Activated T-helper 9 cell treated with anti-CD3 and anti-CD28 coated beads, Interleukin-2, amount 50 U/mL, for 16 hours (primary cell): ENCODE data around the gene HEATR1.

Experiments
- DNase-seq: peaks from one replicate; pipeline ENCODE4 v3.0.0-alpha.2; 2020; ENCODE audit warnings: low read depth

Gene HEATR1

GRCh38 chr1:236536540-236536939, 67.8 kb downstream of the HEATR1 start:
- no peak for DNase-seq

- no peak for DNase-seq
Observed at GRCh38 chr1:236535662-236536161, 68.6 kb downstream of the HEATR1 start.

GRCh38 chr1:236535190-236535589, 69.1 kb downstream of the HEATR1 start:
- no peak for DNase-seq

DNA sequence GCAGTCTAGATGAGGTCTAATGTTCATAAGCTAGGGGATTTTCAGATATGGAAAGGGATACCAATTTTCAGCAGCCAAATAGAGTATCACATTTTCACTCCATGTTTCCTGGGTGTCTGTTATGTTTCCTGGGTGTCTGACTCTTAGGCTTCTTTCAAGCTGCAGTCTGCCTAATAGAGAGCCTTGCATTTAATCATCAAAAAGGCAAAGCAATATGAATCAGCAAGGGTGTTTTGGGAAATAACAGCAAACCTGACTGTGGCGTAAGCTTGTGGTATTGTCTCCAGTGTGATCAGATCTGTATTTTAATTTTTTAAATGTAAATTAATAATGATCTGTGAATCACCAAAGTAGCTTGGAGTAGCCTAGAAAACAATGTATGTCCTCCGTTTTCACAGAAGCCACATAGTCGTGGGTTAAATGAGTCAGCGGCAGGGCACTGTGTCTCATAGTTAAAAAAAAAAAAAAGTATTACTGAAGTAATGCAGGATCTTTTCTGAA, 70.1 kb downstream of the HEATR1 start:
- no peak for DNase-seq

GRCh38 chr1:236532850-236533249, 71.5 kb downstream of the HEATR1 start:
- no peak for DNase-seq

GRCh38 chr1:236530959-236531358, 73.4 kb downstream of the HEATR1 start:
- DNase-seq, result no peak

DNA sequence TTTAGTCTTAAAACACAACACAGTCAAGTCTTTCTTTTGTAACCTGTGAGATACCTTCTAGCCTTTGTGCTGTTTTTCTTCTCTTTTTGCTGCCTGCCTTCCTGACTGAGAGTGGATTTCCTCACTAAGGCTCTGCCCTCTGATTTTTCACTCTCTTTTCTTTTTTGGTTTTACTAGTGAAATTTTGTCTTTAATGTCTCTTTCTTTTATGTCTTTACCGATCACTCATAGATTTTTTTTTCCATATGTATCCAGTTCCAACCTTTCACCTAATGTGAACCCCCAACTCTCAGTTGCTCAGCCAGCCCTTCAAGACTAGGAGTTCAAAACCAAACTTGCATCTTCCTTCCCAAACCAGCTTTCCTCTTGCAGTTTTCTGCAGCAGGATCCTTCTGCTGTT, 74.0 kb downstream of the HEATR1 start:
- no peak for DNase-seq

- DNase-seq, result no peak
Observed at GRCh38 chr1:236526079-236526478, 78.2 kb downstream of the HEATR1 start.

GRCh38 chr1:236524895-236525184, 79.5 kb downstream of the HEATR1 start:
- no peak for DNase-seq

GRCh38 chr1:236524142-236524894, 80.0 kb downstream of the HEATR1 start:
- peak; percentile 37 for DNase-seq

DNA sequence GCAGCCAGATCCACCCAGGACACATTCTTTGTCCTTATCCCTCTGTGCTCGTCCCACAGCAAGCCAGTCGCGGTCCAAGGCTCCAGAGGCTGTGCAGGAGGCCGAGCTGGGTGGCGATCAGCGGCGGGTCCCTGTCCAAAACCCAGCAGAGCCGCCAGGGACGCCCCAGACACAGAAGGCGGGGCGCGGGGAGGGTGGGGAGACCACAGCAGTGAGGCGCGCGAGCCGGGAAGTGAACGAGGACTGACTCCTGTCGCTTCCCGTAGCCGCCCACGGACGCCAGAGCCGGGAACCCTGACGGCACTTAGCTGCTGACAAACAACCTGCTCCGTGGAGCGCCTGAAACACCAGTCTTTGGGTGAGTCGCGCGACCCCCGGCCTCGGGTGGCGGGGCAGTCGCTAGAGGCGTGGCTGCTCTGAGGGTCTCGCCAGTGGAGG, 80.6 kb downstream of the HEATR1 start, which contains the start of gene LGALS8:
Gene LGALS8 (plus strand): TSS at position 279 of the 438 bp plus-strand sequence. CDS start 2,089 bp downstream, outside the sequence.
- peak; percentile 81 for DNase-seq

DNA sequence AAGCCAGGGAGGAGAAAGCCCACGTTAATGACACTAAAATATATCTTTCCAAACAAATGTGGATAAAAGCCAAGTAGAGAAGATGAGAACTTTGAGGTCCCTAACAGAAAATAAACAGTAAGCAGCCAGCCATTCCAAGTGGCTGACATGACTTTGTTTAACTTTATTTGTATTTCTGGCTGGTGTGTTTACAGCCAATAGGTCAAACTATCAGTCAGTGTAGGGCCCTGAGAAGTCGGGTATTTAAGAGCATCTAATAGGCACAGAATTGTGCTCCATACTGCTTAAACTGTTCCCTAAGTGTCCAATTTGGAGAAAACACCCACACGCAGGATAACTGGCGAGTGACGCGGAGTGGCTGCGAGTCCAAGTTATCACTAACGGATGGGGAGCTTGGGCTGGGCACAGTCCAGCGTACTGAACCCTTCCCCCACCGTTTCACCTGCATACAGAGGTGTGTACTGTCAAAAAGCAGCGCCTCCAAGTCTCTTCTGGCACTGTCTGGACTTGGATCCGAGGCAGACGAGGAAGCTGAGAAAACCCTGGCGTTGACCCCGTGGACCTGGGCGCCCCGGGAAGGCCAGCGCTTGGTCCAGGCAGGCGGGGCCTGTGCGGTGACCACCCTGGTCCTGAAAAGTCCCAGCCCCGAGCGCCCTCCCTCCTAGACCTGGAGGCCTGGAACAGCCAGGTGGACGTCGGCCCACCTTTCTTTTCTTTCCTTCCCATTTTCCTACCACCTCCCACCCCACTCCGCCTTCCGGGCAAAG, 81.2 kb downstream of the HEATR1 start:
- DNase-seq, result no peak

DNA sequence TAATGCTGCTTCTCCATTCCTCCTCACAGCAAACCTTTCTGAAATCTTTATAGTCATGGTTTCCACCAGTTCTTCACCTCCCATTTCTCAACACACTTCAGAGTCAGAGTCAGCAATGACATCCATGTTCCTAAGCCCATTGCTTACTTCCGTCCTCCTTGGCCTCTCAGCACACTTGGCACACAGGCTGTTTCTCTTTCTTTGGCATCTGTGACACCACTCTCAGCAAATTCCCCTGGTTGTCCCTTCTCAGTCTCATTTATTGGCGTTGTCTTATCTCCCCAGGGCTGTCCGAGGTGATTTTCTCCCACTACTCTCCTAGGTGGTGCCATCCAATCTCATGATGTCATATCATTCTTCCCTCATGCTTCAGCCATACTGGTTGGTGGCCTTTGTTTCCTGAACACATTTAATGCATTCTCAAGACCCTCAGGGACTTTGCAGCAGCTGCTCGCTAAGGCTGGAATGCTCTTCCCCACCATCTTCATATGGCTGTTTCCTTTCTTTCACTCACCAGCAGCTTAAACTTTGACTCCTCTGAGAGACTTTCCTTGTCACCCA, 83.8 kb downstream of the HEATR1 start:
- no peak for DNase-seq

DNA sequence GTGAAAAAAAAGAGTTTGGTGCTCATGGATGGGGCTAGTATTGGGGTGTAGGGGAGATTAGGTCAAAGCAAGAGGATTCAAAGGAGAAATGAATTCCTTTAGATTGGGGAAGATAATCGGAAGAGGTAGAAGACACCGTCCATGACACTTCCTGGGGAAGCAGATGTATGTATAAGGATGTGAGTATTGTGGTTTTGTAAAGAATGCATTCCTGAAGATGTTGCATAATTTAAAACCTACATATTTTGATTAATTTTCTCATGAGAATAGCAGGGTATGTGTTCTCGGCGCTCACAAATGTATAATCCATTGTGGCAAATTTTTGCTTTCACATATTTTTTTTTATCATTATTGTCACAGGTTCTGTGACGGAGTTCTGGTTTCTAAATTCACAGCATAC, 86.0 kb downstream of the HEATR1 start:
- no peak for DNase-seq

DNA sequence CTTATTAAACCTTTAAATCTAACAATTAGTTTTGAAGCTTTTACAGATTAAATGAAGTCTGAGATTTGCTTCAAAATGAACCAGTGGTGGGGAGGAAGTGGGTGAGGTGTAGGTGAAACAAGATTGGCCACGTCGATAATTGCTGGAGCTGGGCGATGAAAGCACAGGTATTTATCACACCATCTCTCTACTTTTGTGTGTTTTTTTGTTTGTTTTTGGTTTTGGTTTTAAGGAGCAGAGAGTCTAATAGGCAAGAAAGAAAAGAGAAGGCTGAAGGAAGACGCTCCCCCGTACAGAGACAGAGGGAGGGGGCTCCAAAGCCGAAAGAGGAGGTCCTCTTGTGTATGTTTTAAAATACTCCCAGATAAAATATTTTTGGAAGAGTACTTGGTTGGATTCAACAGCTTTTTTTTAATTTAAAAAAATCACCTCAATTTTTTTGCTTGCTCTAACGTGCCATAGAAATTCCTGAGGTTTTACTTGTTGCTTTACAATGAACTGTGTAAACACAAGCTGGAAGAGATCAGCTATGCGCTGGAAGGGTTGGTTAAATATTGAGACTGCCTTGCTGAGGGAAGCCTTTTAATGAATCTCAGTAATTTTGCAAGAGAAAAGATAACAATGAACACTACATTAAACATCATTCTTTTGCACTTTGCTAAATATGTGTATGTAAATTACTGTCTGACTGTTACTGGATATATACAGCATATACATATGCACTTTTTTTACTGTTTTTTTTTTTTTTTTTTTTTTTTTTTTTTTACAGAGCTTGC, 87.2 kb downstream of the HEATR1 start:
- DNase-seq, result no peak

DNA sequence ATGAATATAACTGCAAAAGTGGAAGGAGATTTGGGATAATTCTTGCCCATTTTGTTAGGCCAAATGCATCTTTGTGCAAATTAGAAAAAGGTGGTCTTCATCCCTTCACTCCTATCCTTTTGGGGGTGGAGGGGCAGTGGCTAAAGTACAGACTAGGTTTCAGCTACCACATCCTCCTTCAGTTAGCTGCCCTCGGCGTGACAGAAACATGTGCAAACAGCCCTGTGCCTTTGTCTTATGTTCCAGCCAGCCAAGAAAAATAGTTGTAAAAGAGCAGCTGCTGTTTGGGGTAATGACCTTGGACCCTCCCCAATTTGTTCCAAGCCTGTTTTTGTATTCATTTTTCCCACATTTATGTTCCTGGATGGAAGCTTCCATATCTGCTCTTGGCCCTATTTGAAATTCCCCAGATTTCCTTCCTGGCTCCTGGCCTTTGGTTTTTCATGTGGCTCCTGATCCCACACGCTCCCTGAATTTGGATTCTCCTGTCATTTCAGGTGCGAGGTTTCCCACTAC, 88.8 kb downstream of the HEATR1 start:
- DNase-seq, result no peak

- DNase-seq, result no peak
Observed at GRCh38 chr1:236514703-236515442, 89.4 kb downstream of the HEATR1 start.

- DNase-seq, result no peak
Observed at GRCh38 chr1:236511735-236512418, 92.4 kb downstream of the HEATR1 start.

- no peak for DNase-seq
Observed at GRCh38 chr1:236509647-236510401, 94.5 kb downstream of the HEATR1 start.

GRCh38 chr1:236509203-236509602, 95.1 kb downstream of the HEATR1 start:
- no peak for DNase-seq
